ENCODE results near the gene KCNK7.
"Not testable (repeated sequence)": the region's sequence is repeated elsewhere in the genome, so short reads cannot be mapped to it uniquely, and the experiment has no call there.

Gene KCNK7

DNA sequence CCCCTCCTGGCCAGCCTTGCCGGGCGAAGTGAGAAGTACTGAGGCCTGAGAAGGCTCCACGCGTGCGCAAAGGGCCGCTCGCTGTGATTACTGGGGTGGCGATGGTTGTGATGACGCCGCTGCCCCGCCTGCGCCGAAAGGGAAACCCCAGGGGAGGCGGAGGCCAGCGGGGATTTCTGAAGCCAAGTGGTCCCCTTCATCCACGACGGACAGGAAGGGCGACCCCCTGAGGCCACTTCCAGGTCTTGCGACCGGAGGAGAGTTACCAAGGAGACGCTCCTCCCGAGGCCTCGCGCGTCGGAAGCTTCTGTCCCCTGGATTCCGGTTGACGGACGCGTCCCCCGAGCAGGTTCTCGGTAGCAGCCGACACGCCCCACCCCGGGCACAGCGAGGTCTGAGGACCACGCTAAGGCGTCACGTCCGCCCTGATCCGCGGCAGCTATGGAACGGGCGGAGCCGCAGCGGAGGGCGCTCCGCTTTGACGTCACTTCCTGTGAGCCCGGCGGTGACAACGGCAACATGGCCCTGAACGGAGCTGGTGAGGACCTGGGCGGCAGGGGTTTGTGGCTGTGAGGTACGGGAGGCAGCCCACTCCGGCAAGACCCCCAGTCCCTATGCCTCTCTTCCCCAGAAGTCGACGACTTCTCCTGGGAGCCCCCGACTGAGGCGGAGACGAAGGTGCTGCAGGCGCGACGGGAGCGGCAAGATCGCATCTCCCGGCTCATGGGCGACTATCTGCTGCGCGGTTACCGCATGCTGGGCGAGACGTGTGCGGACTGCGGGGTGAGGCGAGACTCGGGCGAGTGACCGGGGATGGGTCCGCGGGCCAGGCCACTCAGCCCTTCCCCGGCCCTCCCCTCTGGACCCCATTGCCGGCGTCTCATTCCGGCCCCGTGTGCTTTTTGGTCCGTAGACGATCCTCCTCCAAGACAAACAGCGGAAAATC is 25.4 kb downstream of the KCNK7 start, which contains the start of gene ZNRD2:
TSS of gene ZNRD2 (plus strand) at position 505 of the 946 bp plus-strand sequence. CDS start at position 520, 15 bp downstream.
- peak within 1 kb of the TSS; percentile 77 for H3K4me3 ChIP-seq (ENCODE audit: low read depth, low read length)
- TF ChIP-seq, protein P1, sequence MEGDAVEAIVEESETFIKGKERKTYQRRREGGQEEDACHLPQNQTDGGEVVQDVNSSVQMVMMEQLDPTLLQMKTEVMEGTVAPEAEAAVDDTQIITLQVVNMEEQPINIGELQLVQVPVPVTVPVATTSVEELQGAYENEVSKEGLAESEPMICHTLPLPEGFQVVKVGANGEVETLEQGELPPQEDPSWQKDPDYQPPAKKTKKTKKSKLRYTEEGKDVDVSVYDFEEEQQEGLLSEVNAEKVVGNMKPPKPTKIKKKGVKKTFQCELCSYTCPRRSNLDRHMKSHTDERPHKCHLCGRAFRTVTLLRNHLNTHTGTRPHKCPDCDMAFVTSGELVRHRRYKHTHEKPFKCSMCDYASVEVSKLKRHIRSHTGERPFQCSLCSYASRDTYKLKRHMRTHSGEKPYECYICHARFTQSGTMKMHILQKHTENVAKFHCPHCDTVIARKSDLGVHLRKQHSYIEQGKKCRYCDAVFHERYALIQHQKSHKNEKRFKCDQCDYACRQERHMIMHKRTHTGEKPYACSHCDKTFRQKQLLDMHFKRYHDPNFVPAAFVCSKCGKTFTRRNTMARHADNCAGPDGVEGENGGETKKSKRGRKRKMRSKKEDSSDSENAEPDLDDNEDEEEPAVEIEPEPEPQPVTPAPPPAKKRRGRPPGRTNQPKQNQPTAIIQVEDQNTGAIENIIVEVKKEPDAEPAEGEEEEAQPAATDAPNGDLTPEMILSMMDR (IDR thresholded peaks at IDR 0.05; ENCODE audit: low read depth, low read length): no peak

DNA sequence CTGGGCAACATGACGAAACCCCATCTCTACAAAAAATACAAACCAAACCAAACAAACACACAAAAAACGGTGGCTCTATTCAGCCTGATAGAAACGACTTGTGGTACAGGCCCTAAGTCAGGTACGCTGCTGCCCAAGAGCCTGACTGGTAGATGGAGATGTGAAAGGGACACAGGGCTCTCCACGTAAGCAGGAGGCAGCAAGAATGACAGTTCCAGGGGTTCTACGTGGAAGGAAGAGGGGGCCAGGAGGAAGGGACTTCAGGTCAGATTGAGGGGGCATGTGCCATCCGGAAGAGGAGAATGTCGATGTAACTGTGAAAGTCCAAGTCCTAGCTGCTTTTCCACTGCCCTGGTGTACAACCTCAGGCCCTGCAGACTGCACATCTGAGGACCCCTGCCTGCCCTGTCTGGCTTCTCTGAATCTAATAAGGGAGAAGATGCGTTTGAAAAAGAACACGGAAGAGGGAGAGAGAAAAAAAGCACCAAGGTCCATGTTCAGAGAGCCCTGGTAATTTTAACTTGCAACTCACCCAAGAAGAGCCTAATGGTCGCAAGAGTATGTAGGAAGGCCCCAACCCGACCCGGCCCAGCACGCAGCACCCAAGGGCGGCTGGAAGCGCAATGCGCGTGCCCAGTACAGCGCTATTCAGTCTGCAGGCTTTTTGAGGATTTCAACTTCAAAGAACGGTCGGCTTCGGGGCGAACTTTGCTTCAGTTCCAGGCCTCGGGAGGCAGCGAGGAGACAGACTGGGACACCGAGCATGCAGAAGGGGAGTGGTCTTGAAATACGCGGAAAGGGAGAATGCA is 26.2 kb downstream of the KCNK7 start:
- TF ChIP-seq, protein P1 (IDR thresholded peaks at IDR 0.05; ENCODE audit: low read depth, low read length): no peak

DNA sequence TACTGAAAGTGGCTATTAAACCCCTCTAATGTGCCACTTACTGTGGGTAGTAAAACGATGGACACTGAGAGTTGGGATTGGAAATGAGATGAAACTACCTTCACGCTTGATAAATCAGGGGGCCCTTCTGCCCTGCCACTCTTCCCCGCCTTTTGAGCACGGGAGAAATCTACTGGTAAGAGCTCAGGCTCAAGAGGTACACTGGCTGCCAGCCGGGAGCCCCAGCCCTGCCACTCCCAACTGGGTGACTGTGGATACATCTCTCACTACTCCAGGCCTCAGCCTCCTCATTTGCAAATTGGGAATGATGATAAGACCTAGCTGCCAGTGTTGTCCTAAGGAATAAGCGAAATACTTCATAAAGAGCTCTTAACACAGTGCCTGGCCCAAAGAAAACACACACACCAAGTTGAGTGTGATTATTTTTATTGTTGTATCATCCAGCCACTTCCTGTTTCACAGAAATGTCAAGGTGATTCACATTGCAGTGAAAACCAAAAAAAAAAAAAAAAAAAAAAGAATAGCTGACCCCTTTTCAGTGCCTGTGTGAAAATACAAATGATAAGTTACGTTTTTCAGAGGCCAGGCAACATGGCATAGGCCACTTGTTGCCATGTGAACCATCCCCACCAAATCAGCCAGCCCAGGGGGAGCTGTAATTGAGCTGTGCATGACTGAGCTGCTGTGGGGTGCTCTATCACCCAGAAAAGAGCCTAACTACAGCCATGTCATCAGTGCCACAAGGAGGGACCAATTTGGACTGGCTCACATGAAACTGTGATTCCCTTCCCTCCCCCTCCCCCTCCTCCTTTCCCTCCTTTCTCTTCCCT is 29.8 kb downstream of the KCNK7 start:
- TF ChIP-seq, protein P1 (IDR thresholded peaks at IDR 0.05; ENCODE audit: low read depth, low read length): no peak
- H3K4me3 ChIP-seq (ENCODE audit: low read depth, low read length): no peak overlapping the region

More for the DNA sequence above, 26.2 kb downstream of the KCNK7 start:
- peak overlapping the region; percentile 77 for H3K4me3 ChIP-seq (ENCODE audit: low read depth, low read length)

DNA sequence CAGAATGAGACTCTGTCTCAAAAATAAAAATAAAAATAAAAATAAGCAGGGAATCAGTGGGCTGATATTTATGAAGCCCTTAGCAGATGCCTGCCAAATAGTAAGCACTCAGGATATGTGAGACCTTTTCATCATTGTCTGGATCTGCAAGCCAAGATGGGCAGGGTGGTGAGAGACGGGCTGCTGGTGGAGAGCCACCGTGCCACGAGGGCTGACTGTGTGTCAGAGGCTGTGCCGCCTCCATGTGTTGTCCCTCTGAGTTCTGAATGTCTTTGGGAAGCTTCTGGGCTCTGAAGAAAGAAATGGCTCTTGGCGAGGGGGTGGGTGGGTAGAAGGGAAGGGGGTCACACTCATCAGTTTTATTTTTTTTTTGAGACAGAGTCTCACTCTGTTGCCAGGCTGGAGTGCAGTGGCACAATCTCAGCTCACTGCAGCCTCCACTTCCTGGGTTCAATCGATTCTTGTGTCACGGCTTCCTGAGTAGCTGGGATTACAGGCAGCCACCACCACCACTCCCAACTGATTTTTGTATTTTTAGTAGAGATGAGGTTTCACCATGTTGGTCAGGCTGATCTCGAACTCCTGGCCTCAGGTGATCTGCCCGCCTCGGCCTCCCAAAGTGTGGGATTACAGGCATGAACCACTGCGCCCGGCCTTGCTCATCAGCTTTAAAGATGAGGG is 30.6 kb downstream of the KCNK7 start:
- H3K4me3 ChIP-seq (ENCODE audit: low read depth, low read length): not testable (repeated sequence)

DNA sequence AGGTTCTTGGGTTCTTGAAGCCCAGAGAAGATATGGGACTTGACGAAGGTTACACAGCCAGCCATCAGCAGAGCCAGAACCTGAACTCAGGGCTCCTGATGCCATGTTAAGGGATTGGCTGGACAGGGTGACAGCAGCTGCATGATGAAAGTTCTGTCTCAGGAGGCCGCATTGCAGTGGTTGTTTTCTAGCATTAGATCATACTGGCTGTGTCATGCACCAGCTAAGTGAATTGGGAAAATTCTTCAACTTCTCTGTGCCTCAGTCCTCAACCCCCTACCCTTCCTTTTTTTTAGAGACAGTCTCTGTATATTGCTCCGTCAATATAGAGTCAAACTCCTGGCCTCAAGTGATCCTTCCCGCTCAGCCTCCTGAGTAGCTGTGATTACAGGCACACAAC is 32.0 kb downstream of the KCNK7 start:
- TF ChIP-seq, protein P1 (IDR thresholded peaks at IDR 0.05; ENCODE audit: low read depth, low read length): no peak
- no peak overlapping the region for H3K4me3 ChIP-seq (ENCODE audit: low read depth, low read length)

DNA sequence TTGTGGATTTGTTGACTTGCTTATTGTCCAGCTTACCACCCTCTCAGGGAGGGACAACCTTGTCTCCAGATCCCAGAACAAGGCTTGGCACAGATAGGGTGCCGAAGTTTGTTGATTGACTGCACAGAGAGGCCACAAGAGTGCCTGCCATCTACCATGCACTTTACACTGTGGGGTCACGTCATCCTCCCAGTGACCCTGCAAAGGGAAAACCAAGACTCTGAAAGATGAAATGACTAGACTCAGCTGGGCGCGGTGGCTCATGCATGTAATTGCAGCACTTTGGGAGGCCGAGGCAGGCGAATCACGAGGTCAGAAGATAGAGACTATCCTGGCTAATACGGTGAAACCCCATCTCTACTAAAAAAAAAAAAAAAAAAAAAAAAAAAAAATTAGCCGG is 32.8 kb downstream of the KCNK7 start:
- TF ChIP-seq, protein P1 (IDR thresholded peaks at IDR 0.05; ENCODE audit: low read depth, low read length): no peak
- no peak overlapping the region for H3K4me3 ChIP-seq (ENCODE audit: low read depth, low read length)

Measured in WI38 (cell line).